NOMO-1 treated with DMSO at 0.1 percent for 48 hours (cell line): ENCODE measurements around the gene FOXD2.
"Not testable (repeated sequence)": the region's sequence is repeated elsewhere in the genome, so short reads cannot be mapped to it uniquely, and the experiment has no call there.

Source experiments
- DNase-seq: peaks from one replicate; lab custom pipeline; 2025; ENCODE audit not compliant: unreplicated experiment; lab: John Stamatoyannopoulos, UW

FOXD2 gene

GRCh38 chr1:47439017-47439818 lies 1.4 kb downstream of the FOXD2 start:
- no peak for DNase-seq

- DNase-seq, result no peak
These were observed 2.2 kb downstream of the FOXD2 start for GRCh38 chr1:47439819-47440598.

- DNase-seq, result no peak
These were observed 2.8 kb downstream of the FOXD2 start for GRCh38 chr1:47440599-47441081.

GRCh38 chr1:47441450-47442106 lies 3.7 kb downstream of the FOXD2 start:
- no peak for DNase-seq

GRCh38 chr1:47442202-47442601 lies 4.4 kb downstream of the FOXD2 start:
- no peak for DNase-seq

- no peak for DNase-seq
These were observed 5.1 kb downstream of the FOXD2 start for GRCh38 chr1:47442842-47443529.

GRCh38 chr1:47443530-47444296 lies 5.9 kb downstream of the FOXD2 start:
- no peak for DNase-seq

GRCh38 chr1:47444297-47444561 lies 6.4 kb downstream of the FOXD2 start:
- no peak for DNase-seq

GRCh38 chr1:47444562-47445465 lies 7.0 kb downstream of the FOXD2 start:
- DNase-seq, result no peak

- DNase-seq, result no peak
These were observed 8.1 kb downstream of the FOXD2 start for GRCh38 chr1:47445823-47446550.

GRCh38 chr1:47448462-47449222 lies 10.8 kb downstream of the FOXD2 start:
- no peak for DNase-seq

GRCh38 chr1:47449822-47450552 lies 12.1 kb downstream of the FOXD2 start:
- no peak for DNase-seq

- DNase-seq, result no peak
These were observed 12.8 kb downstream of the FOXD2 start for GRCh38 chr1:47450606-47451005.

- DNase-seq, result no peak
These were observed 14.6 kb downstream of the FOXD2 start for GRCh38 chr1:47452426-47452825.

- not testable (repeated sequence) for DNase-seq
These were observed 16.1 kb downstream of the FOXD2 start for GRCh38 chr1:47453910-47454309.

- DNase-seq, result no peak
These were observed 18.4 kb downstream of the FOXD2 start for GRCh38 chr1:47456250-47456649.

GRCh38 chr1:47457547-47457946 lies 19.7 kb downstream of the FOXD2 start:
- DNase-seq, result not testable (repeated sequence)
